Ectodermal cell (in vitro differentiated cells): Measurements from ENCODE around the gene GRIPAP1.
A peak's percentile ranks its signal among the peaks of the same experiment; 100 is the strongest.

Experiments
- H3K27ac ChIP-seq: 2 replicates; pipeline ENCODE4 v1.7.0; 2013; ENCODE audit warnings: mild to moderate bottlenecking, low read depth, low read length; ENCODE audit not compliant: insufficient read depth, poor library complexity, severe bottlenecking
- H3K27me3 ChIP-seq: 2 replicates; pipeline ENCODE4 v1.7.0; 2013; ENCODE audit warnings: mild to moderate bottlenecking, low read length; ENCODE audit not compliant: insufficient read depth, control insufficient read depth, poor library complexity, severe bottlenecking
- H3K36me3 ChIP-seq: one replicate; pipeline ENCODE4 v1.7.0; 2013; ENCODE audit warnings: low read length; ENCODE audit not compliant: control insufficient read depth, insufficient read depth
- H3K4me1 ChIP-seq: one replicate; pipeline ENCODE4 v1.7.0; 2013; ENCODE audit warnings: low read length; ENCODE audit not compliant: control insufficient read depth, insufficient read depth
- H3K4me3 ChIP-seq: 2 replicates; pipeline ENCODE4 v1.7.0; 2013; ENCODE audit warnings: low read depth, low read length, control low read depth; ENCODE audit not compliant: insufficient read depth
- H3K9me3 ChIP-seq: 2 replicates; pipeline ENCODE4 v1.7.0; 2013; ENCODE audit warnings: mild to moderate bottlenecking, low read length, moderate library complexity; ENCODE audit not compliant: control insufficient read depth
- WGBS, 2 experiments: methylation state at CpG; one replicate each; pipeline ENCODE4 v1.1.7; 2013; ENCODE audit warnings: missing lambda C conversion rate in 2 of 2; 5-methylcytosine and 5-hydroxymethylcytosine counted together

GRIPAP1 gene

DNA sequence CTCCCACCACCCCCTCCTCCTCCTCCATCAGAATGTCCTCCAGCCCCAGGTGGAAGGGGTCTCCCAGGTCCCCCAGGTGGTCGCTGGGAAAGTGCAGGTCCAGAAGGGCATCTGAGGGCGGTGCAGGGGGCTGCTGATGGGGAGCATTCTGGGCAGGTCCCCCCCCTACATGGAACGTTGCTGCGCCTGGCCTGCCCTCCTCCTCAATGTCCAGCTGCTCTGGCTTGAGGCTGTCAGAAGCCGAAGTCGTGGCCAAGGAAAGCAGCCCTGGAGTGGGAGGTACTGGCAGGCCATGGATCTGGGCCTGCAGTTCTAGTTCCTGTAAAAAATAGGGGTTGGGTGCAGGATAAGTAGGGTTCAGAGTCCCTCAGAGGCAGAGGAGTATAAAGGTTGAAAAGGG lies 28.2 kb upstream of the GRIPAP1 start:
- no peak overlapping the region for H3K27ac ChIP-seq
- no peaks in the 10 kb centered on the region for H3K27me3 ChIP-seq
- H3K4me3 ChIP-seq, result no peak overlapping the region
- H3K9me3 ChIP-seq, result no peaks in the 10 kb centered on the region
- H3K36me3 ChIP-seq, result peaks cover 7% of the 10 kb centered on the region
- H3K4me1 ChIP-seq, result no peaks in the 10 kb centered on the region
- WGBS, 2 experiments, result 91 to 94% methylated on average over 6 of the region's 6 CpGs

DNA sequence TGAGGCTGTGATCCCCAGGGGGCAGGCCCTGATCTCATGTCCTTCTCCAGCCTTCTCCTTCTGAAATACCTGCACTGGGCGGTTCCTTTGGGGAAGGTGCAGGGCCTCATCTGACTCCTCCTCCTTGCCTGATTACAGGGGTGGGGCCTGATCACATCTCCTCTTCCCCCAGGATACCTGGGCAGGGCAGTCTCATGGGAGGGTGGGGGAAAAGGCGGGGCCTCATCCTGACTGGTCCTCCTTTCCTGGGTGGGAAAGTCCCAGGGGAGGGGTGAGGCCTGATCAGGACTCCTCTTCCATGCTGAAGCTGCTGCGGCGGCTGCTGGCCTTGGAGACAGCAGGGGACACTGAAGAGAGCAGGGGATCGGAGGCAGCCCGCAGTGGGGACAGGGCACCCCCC lies 27.8 kb upstream of the GRIPAP1 start:
- Histone ChIP-seq H3K27me3 (no peaks in the 10 kb centered on the region), H3K27ac (no peak overlapping the region), H3K36me3 (peaks cover 7% of the 10 kb centered on the region), H3K9me3 (no peaks in the 10 kb centered on the region), H3K4me1 (no peaks in the 10 kb centered on the region), H3K4me3 (no peak overlapping the region)
- WGBS, 2 experiments, result 88 to 91% methylated on average over 6 of the region's 6 CpGs

GRCh38 chrX:49019599-49020249 lies 17.7 kb upstream of the GRIPAP1 start:
- H3K27ac ChIP-seq, result no peak overlapping the region
- H3K4me3 ChIP-seq, result no peak overlapping the region
- 87 to 94% methylated on average over 7 of the region's 7 CpGs for WGBS, 2 experiments
- no peaks in the 10 kb centered on the region for H3K36me3 ChIP-seq
- H3K27me3 ChIP-seq, result no peaks in the 10 kb centered on the region
- H3K9me3 ChIP-seq, result no peaks in the 10 kb centered on the region
- no peaks in the 10 kb centered on the region for H3K4me1 ChIP-seq

DNA sequence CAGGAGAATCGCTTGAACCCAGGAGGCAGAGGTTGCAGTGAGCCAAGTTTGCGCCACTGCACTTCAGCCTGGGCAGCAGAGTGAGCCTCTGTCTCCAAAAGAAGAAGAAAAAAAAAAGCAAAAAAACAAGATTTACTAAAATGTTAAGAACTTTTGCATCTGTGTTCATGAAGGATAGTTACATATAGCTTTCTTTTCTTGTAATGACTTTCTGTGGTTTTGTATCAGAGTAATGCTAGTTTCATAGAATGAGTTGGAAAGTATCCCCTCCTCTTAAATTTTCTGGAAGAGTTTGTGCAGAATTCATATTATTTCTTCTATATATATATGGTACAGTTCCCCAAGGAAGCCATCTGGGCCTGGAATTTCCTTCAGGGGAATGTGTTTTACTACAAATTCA lies 17.0 kb upstream of the GRIPAP1 start:
- no peaks in the 10 kb centered on the region for H3K36me3 ChIP-seq
- H3K9me3 ChIP-seq, result no peaks in the 10 kb centered on the region
- H3K27me3 ChIP-seq, result no peaks in the 10 kb centered on the region
- H3K4me1 ChIP-seq, result no peaks in the 10 kb centered on the region
- H3K4me3 ChIP-seq, result no peak overlapping the region
- 98 to 100% methylated on average over 2 of the region's 2 CpGs for WGBS, 2 experiments
- H3K27ac ChIP-seq, result no peak overlapping the region

DNA sequence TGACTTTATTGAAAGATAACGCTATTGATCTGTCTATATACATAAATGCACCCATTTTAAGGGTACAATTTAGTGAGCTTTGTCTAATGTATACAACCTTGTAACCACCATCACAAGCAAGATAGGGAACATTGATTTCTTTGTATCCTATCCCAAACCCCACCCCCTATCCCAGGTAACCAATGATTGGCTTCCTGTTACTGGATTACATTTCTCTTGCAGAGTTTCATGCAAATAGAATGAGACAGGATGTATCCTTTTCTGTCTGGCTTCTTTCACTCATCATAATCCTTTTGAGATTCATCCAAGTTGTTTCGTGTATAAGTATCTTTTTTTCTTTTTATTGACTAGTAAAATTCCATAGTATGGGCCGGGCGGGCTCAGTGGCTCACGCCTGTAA lies 1.6 kb upstream of the GRIPAP1 start:
- Histone ChIP-seq H3K27me3 (no peaks in the 10 kb centered on the region), H3K9me3 (no peaks in the 10 kb centered on the region), H3K27ac (no peak overlapping the region), H3K36me3 (no peaks in the 10 kb centered on the region), H3K4me3 (no peak overlapping the region), H3K4me1 (no peaks in the 10 kb centered on the region)
- 92 to 100% methylated on average over 3 to 4 of the region's 5 CpGs for WGBS, 2 experiments

DNA sequence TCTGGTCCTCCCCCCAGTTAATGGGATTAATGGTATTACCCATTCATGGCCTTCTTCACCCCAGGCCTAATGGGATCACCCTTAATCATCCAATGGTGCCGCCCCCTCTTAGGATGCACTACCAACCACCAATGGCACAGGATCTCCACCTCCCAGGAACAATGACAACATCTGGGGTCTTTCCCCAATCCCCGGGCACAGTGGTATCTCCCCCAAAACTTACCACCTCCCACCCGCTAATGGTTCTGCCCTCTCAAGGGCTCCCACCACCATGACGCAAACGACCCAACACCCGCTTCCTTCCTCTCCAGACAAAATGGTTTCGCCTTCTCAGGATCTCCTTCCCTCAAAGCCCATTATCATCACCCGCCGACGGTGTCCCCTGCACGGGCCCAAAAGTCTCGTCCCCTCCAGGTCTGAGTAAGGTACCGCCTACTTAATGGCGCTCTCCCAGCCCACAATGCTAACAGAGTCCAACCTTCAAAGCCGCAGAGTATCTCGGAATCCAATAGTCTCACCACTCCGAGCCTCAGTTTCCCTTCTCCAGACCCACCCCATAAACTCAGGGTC lies 458 bp downstream of the GRIPAP1 start:
- peak overlapping the region; percentile 98 for H3K27ac ChIP-seq
- H3K4me3 ChIP-seq, result peak overlapping the region; percentile 68
- H3K4me1 ChIP-seq, result no peaks in the 10 kb centered on the region
- no peaks in the 10 kb centered on the region for H3K36me3 ChIP-seq
- no peaks in the 10 kb centered on the region for H3K9me3 ChIP-seq
- 2 to 3% methylated on average over 17 of the region's 17 CpGs for WGBS, 2 experiments
- H3K27me3 ChIP-seq, result no peaks in the 10 kb centered on the region

GRCh38 chrX:49000636-49001035 lies 1.4 kb downstream of the GRIPAP1 start:
- no peak overlapping the region for H3K27ac ChIP-seq
- H3K4me3 ChIP-seq, result peak overlapping the region; percentile 68

GRCh38 chrX:48999030-48999429 lies 3.0 kb downstream of the GRIPAP1 start:
- H3K4me1 ChIP-seq, result no peaks in the 10 kb centered on the region
- H3K36me3 ChIP-seq, result no peaks in the 10 kb centered on the region
- no peaks in the 10 kb centered on the region for H3K9me3 ChIP-seq
- WGBS, 2 experiments, result 99 to 100% methylated on average over 4 to 5 of the region's 5 CpGs
- no peak overlapping the region for H3K27ac ChIP-seq
- no peak overlapping the region for H3K4me3 ChIP-seq
- H3K27me3 ChIP-seq, result no peaks in the 10 kb centered on the region

More at GRCh38 chrX:49000636-49001035, 1.4 kb downstream of the GRIPAP1 start:
- no peaks in the 10 kb centered on the region for H3K4me1 ChIP-seq
- no peaks in the 10 kb centered on the region for H3K36me3 ChIP-seq
- WGBS, 2 experiments, result 92 to 97% methylated on average over 4 of the region's 4 CpGs
- H3K9me3 ChIP-seq, result no peaks in the 10 kb centered on the region
- no peaks in the 10 kb centered on the region for H3K27me3 ChIP-seq

GRCh38 chrX:48998391-48998790 lies 3.7 kb downstream of the GRIPAP1 start:
- 93 to 97% methylated on average over 2 of the region's 4 CpGs for WGBS, 2 experiments
- no peak overlapping the region for H3K27ac ChIP-seq
- H3K9me3 ChIP-seq, result no peaks in the 10 kb centered on the region
- H3K27me3 ChIP-seq, result no peaks in the 10 kb centered on the region
- H3K36me3 ChIP-seq, result no peaks in the 10 kb centered on the region
- no peak overlapping the region for H3K4me3 ChIP-seq
- no peaks in the 10 kb centered on the region for H3K4me1 ChIP-seq

DNA sequence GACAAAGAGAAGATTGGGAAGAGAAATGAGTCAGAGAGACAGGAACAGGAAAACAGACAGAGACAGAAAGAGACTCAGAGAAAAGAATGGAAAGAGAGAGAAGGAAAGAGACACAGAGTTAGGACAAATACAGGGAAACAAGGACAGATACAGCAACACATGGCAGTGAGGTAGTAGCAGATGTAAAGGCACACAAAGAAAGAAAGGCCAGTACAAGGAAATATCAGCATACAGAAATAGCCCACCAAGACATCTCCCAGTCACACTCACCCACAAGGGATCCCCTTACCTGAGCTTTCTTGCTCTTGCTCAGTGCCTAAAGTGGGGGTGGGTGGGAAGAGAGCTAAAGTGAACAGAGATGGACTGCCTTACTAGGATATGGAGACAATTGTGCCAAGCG lies 4.2 kb downstream of the GRIPAP1 start:
- no peaks in the 10 kb centered on the region for H3K9me3 ChIP-seq
- WGBS, 2 experiments, result 95 to 100% methylated on average over 1 of the region's 1 CpG
- no peaks in the 10 kb centered on the region for H3K36me3 ChIP-seq
- H3K27ac ChIP-seq, result no peak overlapping the region
- H3K4me1 ChIP-seq, result no peaks in the 10 kb centered on the region
- H3K4me3 ChIP-seq, result no peak overlapping the region
- no peaks in the 10 kb centered on the region for H3K27me3 ChIP-seq
